OCI-M2 (cell line): ENCODE results near the gene KCND3.

ENCODE experiments used
- DNase-seq: peaks from one replicate; lab custom pipeline; 2025; ENCODE audit not compliant: unreplicated experiment; lab: John Stamatoyannopoulos, UW

The KCND3 gene

GRCh38 chr1:111733183-111733991 is 256.1 kb downstream of the KCND3 start:
- DNase-seq, result no peak

GRCh38 chr1:111732718-111733117 is 256.8 kb downstream of the KCND3 start:
- DNase-seq, result no peak

DNA sequence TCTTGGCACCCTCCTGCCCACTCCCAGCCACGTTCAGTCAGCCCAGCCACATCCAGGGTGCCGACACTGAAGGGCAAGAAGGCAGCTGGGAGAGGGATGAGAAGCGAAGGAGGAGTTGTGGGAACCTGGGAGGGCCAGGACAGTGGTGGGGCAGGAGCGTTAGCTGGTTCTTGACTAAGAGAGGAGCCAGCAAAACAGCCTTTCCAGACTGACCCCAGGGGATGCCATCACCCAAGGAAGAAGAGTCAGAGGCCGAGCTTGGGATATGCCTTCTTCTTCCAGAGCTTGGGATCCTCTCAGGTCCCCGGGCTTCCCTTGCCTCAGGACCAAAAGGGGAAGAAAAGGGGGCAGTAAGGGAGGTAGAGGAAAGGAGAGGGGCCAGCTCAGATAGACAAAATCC is 257.5 kb downstream of the KCND3 start:
- no peak for DNase-seq

GRCh38 chr1:111730706-111731105 is 258.8 kb downstream of the KCND3 start:
- DNase-seq, result no peak

GRCh38 chr1:111729946-111730681 is 259.4 kb downstream of the KCND3 start:
- no peak for DNase-seq

- no peak for DNase-seq
Observed at GRCh38 chr1:111729271-111729921, 260.1 kb downstream of the KCND3 start.

DNA sequence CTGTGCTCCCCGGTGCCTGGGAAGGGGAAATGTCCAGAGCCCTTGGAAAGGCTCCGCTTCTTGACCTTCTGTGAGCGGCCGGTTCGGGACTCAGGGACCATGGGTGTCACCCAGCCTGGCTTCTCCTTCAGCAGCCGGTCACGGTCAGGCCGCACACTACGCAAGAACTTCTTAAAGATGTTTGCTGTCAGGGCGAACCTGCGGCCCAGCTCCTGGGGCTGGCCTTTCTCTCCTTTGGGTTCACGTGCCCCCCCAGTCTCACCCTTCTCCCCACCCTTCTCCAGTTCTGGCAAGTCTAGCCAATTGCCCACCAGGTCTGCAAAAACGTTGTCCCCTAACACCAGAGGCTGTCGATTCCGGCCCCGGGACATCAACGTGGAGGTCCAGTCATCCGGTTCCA is 262.4 kb downstream of the KCND3 start:
- DNase-seq, result no peak

DNA sequence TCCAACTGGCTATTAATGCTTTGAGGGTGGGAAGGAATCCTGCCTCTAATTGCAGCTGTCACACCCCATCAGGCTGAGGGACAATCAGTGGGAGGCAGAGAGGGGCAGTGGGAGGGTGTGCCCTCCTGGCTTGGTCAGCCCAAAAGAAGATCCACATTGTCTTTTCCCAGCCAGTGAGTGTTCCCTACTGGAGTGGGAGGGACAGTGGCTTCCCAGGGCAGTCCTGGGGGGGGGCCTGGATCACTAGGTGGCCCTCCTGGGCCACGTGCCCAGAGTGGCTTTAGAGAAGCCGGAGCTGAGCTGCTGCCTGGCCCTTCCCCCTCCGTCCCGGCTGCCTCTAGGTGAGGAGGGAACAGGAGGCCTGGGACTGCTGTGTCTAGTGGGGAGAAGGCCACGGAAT is 264.3 kb downstream of the KCND3 start:
- no peak for DNase-seq

GRCh38 chr1:111723871-111724270 is 265.6 kb downstream of the KCND3 start:
- DNase-seq, result no peak

DNA sequence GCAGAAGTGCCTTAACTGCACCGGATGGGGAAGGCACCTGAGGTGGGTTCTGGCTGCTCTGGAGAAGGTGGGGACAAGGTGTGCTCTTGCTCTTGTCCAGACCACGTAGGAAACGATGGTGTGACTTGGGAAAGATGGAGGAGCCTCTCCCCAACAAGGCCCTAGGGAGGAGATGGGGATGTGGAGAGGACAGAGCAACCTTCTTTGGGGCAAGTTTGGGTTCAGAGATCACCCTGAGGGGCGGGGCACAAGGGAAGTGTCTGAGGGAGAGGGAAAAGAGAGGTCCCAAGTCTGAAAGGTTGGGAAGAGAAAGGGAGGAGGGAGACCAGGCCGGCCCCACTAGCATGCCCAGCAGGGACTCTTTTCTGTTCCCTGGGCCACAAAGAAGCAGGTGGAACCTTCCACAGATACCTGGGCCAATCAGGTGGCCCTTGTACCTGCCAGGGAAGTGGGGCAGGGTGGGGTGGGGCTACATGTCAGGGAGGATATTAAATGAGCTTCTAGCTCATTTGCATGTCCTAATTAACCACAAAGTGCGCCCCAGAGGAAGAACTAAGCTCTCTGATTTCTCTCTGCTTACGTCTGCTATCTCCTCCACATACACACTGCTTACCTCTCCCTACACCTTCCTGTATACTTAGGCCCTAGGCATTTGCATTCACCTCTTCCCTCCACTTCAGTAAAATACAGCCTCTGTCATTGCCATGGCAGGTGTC is 266.2 kb downstream of the KCND3 start:
- no peak for DNase-seq

GRCh38 chr1:111720977-111721786 is 268.3 kb downstream of the KCND3 start:
- no peak for DNase-seq
